Sigmoid colon (tissue), 4 donors: Measurements from ENCODE around the gene DSCAM.

Source experiments
- EP300 ChIP-seq, 4 donors: sonication (generic); formaldehyde crosslinking; IDR thresholded peaks; one replicate each; pipeline ENCODE4 v1.6.1; 2017; ENCODE audit warnings: antibody characterized with exemption in 4 of 4
- POLR2A ChIP-seq, 2 donors: fragments of 450-650 bp; IDR thresholded peaks; one replicate each; pipeline ENCODE4 v1.6.1; 2016; ENCODE audit warnings: antibody characterized with exemption in 2 of 2, mild to moderate bottlenecking in 2 of 2, moderate library complexity in 2 of 2
- TF ChIP-seq, protein P1 (sequence below), 4 experiments: fragments of 450-650 bp in 3 of 4; fragments of 200-600 bp in 1 of 4; IDR thresholded peaks; one replicate each; pipeline ENCODE4 v1.5.1; 2016 to 2019; ENCODE audit warnings: antibody characterized with exemption in 4 of 4, mild to moderate bottlenecking in 3 of 4, moderate library complexity in 2 of 4

DNA sequence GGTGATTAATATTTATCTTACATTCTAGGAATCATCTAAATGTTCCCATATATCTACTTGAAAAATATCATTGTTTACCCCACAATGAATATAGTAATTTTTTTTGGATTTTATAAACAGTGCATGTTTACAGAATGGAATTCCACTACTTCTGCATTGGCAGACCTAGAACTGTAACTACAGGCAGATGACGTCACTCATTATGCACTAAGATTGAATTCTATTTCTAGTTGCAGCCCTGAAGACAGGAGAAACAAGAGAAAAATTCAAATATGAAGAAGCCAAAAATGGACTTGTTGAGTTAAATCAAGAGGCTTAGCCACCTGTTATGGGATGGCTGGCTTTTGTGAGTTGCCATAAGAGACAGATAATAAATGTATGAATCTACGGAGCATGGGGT lies 615.0 kb downstream of the DSCAM start:
- TF ChIP-seq EP300 (IDR thresholded peaks at IDR 0.05) (no peak), POLR2A (IDR thresholded peaks at IDR 0.05) (no peak)
- TF ChIP-seq, protein P1, sequence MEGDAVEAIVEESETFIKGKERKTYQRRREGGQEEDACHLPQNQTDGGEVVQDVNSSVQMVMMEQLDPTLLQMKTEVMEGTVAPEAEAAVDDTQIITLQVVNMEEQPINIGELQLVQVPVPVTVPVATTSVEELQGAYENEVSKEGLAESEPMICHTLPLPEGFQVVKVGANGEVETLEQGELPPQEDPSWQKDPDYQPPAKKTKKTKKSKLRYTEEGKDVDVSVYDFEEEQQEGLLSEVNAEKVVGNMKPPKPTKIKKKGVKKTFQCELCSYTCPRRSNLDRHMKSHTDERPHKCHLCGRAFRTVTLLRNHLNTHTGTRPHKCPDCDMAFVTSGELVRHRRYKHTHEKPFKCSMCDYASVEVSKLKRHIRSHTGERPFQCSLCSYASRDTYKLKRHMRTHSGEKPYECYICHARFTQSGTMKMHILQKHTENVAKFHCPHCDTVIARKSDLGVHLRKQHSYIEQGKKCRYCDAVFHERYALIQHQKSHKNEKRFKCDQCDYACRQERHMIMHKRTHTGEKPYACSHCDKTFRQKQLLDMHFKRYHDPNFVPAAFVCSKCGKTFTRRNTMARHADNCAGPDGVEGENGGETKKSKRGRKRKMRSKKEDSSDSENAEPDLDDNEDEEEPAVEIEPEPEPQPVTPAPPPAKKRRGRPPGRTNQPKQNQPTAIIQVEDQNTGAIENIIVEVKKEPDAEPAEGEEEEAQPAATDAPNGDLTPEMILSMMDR (IDR thresholded peaks at IDR 0.05): no peak
